Muscle layer of colon (tissue), 2 donors: ENCODE data around the gene PRM2.
"Not testable (repeated sequence)": the region's sequence is repeated elsewhere in the genome, so short reads cannot be mapped to it uniquely, and the experiment has no call there.

Experiments used
- H3K27ac ChIP-seq: one replicate; pipeline ENCODE4 v1.7.0; 2013; ENCODE audit warnings: low read depth, mild to moderate bottlenecking, low read length, moderate library complexity
- H3K27me3 ChIP-seq, 2 donors: one replicate each; pipeline ENCODE4 v1.7.0; 2013; ENCODE audit warnings: low read length in 2 of 2, mild to moderate bottlenecking in 2 of 2; ENCODE audit not compliant: insufficient read depth in 2 of 2, control insufficient read depth in 1 of 2
- H3K36me3 ChIP-seq: one replicate; pipeline ENCODE4 v1.7.0; 2013; ENCODE audit warnings: mild to moderate bottlenecking, low read length; ENCODE audit not compliant: insufficient read depth
- H3K4me1 ChIP-seq: one replicate; pipeline ENCODE4 v1.7.0; 2013; ENCODE audit warnings: mild to moderate bottlenecking, low read length; ENCODE audit not compliant: insufficient read depth
- H3K4me3 ChIP-seq, 2 donors: one replicate each; pipeline ENCODE4 v1.7.0; 2013; ENCODE audit warnings: low read length in 2 of 2, low read depth in 1 of 2, mild to moderate bottlenecking in 1 of 2, moderate library complexity in 1 of 2
- H3K9ac ChIP-seq: one replicate; pipeline ENCODE4 v1.7.0; 2013; ENCODE audit warnings: low read length
- H3K9me3 ChIP-seq: one replicate; pipeline ENCODE4 v1.7.0; 2013; ENCODE audit warnings: mild to moderate bottlenecking, low read length
- donor health status: abdominal sarcoma.
- donor health status: Adenocarcinoma of cecum.

Gene PRM2

GRCh38 chr16:11295672-11296071, 19.4 kb upstream of the PRM2 start:
- H3K36me3 ChIP-seq: no peaks in the 10 kb centered on the region
- H3K27ac ChIP-seq: no peak overlapping the region
- no peak overlapping the region for H3K9ac ChIP-seq
- no peaks in the 10 kb centered on the region for H3K27me3 ChIP-seq
- no peak overlapping the region for H3K4me3 ChIP-seq
- no peaks in the 10 kb centered on the region for H3K9me3 ChIP-seq
- H3K4me1 ChIP-seq: peaks cover 15% of the 10 kb centered on the region

DNA sequence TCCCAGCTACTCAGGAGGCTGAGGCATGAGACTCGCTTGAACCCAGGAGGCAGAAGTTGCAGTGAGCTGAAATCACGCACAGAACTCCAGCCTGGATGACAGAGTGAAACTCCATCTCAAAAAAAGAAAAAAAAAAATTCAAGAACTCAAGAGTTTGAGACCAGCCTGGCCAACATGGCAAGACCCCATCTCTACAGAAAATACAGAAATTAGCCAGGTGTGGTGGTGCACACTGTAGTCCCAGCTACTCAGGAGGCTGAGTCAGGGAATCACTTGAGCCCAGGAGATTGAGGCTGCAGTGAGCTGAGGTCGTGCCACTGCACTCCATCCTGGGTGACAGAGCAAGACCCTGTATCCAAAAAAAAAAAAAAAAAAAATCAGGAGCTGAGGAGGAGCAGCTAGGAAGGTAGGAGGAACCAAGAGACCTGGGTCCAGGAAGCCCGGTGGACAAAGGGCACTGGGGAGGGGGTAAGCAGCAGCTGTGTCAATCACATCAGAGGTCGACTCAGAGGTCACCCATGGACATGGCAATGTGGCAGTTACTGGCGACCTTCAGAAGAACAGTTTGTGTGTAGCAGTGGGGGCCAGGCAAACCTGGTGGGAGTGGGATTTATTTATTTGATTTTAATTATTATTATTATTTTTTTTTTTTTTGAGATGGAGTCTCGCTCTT, 15.9 kb upstream of the PRM2 start:
- Histone ChIP-seq H3K9me3 (no peaks in the 10 kb centered on the region), H3K4me3 (no peak overlapping the region), H3K27ac (no peak overlapping the region), H3K4me1 (peaks cover 7% of the 10 kb centered on the region), H3K27me3 (no peaks in the 10 kb centered on the region), H3K36me3 (no peaks in the 10 kb centered on the region), H3K9ac (no peak overlapping the region)

GRCh38 chr16:11291091-11291703, 14.9 kb upstream of the PRM2 start:
- Histone ChIP-seq H3K9ac (no peak overlapping the region), H3K27me3 (no peaks in the 10 kb centered on the region), H3K4me3 (no peak overlapping the region), H3K27ac (no peak overlapping the region), H3K9me3 (no peaks in the 10 kb centered on the region), H3K36me3 (no peaks in the 10 kb centered on the region), H3K4me1 (no peaks in the 10 kb centered on the region)

- no peaks in the 10 kb centered on the region for H3K4me1 ChIP-seq
- H3K27me3 ChIP-seq: no peaks in the 10 kb centered on the region
- H3K9ac ChIP-seq: no peak overlapping the region
- no peaks in the 10 kb centered on the region for H3K9me3 ChIP-seq
- H3K4me3 ChIP-seq: no peak overlapping the region
- no peak overlapping the region for H3K27ac ChIP-seq
- no peaks in the 10 kb centered on the region for H3K36me3 ChIP-seq
Measured at GRCh38 chr16:11290102-11290893, 14.0 kb upstream of the PRM2 start.

DNA sequence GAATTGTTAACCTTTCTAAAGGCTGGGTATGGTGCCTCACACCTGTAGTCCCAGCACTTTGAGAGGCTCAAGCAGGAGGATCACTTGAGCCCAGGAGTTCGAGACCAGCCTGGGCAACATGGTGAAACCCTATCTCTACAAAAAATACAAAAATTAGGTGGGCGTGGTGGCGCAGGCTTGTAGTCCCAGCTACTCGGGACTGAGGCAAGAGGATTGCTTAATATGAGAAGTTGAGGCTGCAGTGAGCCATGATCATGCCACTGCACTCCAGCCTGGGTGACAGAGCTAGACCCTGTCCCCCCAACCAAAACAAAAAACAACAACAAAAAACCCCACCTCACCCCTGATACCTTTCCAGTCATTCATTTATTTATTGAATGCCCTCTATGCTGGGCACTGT, 13.4 kb upstream of the PRM2 start:
- not testable (repeated sequence) for H3K9me3 ChIP-seq, H3K27ac ChIP-seq, H3K9ac ChIP-seq

DNA sequence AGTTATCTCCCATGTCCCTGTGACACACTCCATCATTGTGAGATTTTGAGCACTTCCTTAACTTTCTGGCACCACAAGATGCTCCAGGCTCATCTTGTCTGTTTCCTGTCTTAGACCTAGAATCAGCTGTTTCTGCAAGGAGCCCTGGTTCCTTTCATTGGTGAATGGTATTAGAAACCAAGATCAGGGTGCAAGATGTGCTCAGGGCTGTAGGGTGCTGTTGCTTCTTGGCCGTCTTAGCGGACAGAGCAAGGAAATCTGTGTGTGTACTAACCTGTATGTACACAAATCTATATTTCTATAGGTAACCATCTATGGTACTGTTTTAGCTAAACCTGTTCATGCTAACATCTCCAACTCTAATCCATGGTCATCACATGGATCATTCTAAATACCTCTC, 12.9 kb upstream of the PRM2 start:
- Histone ChIP-seq H3K4me3 (no peak overlapping the region), H3K4me1 (no peaks in the 10 kb centered on the region), H3K27me3 (no peaks in the 10 kb centered on the region), H3K27ac (no peak overlapping the region), H3K9me3 (no peaks in the 10 kb centered on the region), H3K36me3 (no peaks in the 10 kb centered on the region), H3K9ac (no peak overlapping the region)

More for the DNA sequence above, 13.4 kb upstream of the PRM2 start:
- H3K36me3 ChIP-seq, H3K27me3 ChIP-seq, H3K4me3 ChIP-seq, H3K4me1 ChIP-seq: not testable (repeated sequence)

DNA sequence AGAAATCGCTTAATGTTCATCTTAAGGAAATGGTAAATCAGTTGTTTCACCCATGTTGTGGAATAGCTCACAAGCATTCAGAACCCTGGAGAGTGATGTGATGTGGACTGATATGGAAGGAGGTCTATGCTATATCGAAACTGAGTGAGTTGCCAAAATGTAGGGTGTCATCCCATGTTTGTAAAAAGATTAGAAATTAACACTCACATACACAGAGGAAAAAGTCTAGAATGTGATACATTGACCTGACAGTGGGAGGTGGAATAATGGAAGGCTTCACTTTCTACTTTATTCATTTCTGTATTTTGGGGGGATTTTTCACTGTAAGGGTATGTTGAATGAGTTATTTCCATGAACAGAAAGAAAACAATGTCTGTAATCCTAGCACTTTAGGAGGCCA, 9.6 kb upstream of the PRM2 start:
- H3K9ac ChIP-seq: no peak overlapping the region

DNA sequence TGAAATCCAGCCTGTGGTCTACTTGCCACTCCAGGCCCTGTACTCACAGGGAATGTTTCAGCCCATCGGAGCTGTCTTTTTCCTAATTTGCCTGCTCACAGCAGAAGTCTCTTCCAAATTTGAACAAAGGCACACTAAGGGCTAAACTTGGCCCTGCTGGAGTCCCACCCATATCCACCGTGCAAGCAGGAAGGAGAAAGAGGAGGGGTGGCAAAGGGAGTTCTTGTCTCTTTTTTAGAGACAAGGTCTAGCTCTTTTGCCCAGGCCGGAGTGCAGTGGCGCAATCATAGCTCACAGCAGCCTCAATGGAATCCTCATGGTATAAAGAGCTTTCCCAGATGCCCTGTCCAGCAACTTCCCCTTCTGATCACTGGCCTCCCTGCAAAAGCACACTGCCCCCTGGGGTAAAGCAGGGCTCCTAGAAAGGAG, 7.6 kb upstream of the PRM2 start:
- Histone ChIP-seq H3K27me3 (no peaks in the 10 kb centered on the region), H3K4me3 (no peak overlapping the region), H3K27ac (no peak overlapping the region), H3K9ac (no peak overlapping the region), H3K36me3 (no peaks in the 10 kb centered on the region), H3K9me3 (no peaks in the 10 kb centered on the region), H3K4me1 (no peaks in the 10 kb centered on the region)

More for the DNA sequence above, 9.6 kb upstream of the PRM2 start:
- no peaks in the 10 kb centered on the region for H3K36me3 ChIP-seq
- no peaks in the 10 kb centered on the region for H3K9me3 ChIP-seq
- no peaks in the 10 kb centered on the region for H3K4me1 ChIP-seq
- H3K27ac ChIP-seq: no peak overlapping the region
- no peaks in the 10 kb centered on the region for H3K27me3 ChIP-seq
- H3K4me3 ChIP-seq: no peak overlapping the region

- Histone ChIP-seq H3K27ac (no peak within 1 kb of the TSS), H3K4me3 (no peak within 1 kb of the TSS), H3K9ac (no peak within 1 kb of the TSS), H3K27me3 (no peaks in the 10 kb centered on the region), H3K9me3 (no peaks in the 10 kb centered on the region), H3K36me3 (no peaks in the 10 kb centered on the region), H3K4me1 (no peaks in the 10 kb centered on the region)
Measured at GRCh38 chr16:11280616-11281522, 4.6 kb upstream of the PRM2 start, which contains the start of gene PRM1. Gene PRM1 (minus strand): TSS chr16:11281330. CDS start chr16:11281238, 92 bp downstream.

- H3K27ac ChIP-seq: no peak overlapping the region
- no peaks in the 10 kb centered on the region for H3K9me3 ChIP-seq
- no peaks in the 10 kb centered on the region for H3K36me3 ChIP-seq
- no peak overlapping the region for H3K9ac ChIP-seq
- no peaks in the 10 kb centered on the region for H3K27me3 ChIP-seq
- H3K4me3 ChIP-seq: no peak overlapping the region
- no peaks in the 10 kb centered on the region for H3K4me1 ChIP-seq
Measured at GRCh38 chr16:11278681-11279628, 2.7 kb upstream of the PRM2 start.
